ENCODE measurements around the gene MEF2C.

- no peak for TF ChIP-seq EZH2phosphoT487 (IDR thresholded peaks at IDR 0.05; ENCODE audit: insufficient read depth, low read depth)
- no peak for TF ChIP-seq EZH2 (IDR thresholded peaks at IDR 0.05; ENCODE audit: insufficient read depth, poor library complexity, severe bottlenecking)
Observed at GRCh38 chr5:88745093-88745696, 137.8 kb downstream of the MEF2C start.

Measured in GM23248 (cell line).